Psoas muscle (tissue), 8 donors: ENCODE data around the gene NOTUM. TPM values are rescaled to one million over a fixed set of nuclear protein-coding genes. Genes with fewer than 3 reads are reported as not detected.
A peak's percentile ranks its signal among the peaks of the same experiment; 100 is the strongest.

Experiments used
- ATAC-seq, 4 donors: fragments of 200-7000 bp; cut with Tn5 transposase; one replicate each; pipeline ENCODE4 v1.9.1; 2020; ENCODE audit warnings: moderate library complexity in 3 of 4, mild to moderate bottlenecking in 2 of 4
- DNase-seq, 2 donors: peaks; one replicate each; pipeline ENCODE4 v3.0.0-alpha.2; 2020
- H3K27ac ChIP-seq: fragments of 200-600 bp; one replicate; pipeline ENCODE4 v1.8.0; 2022
- H3K27me3 ChIP-seq, 3 donors: fragments of 200-600 bp in 1 of 3; one replicate each; pipeline versions ENCODE4 v1.6.1 to v1.8.0; 2013 to 2022; ENCODE audit warnings: low read length in 2 of 3, mild to moderate bottlenecking in 2 of 3, moderate library complexity in 1 of 3; ENCODE audit not compliant: insufficient read depth in 3 of 3
- H3K36me3 ChIP-seq, 2 donors: fragments of 200-600 bp in 1 of 2; one replicate each; pipeline versions ENCODE4 v1.6.1 to v1.8.0; 2013 to 2022; ENCODE audit warnings: low read depth in 1 of 2, mild to moderate bottlenecking in 1 of 2, moderate library complexity in 1 of 2; ENCODE audit not compliant: insufficient read depth in 1 of 2
- H3K4me1 ChIP-seq: fragments of 200-600 bp; one replicate; pipeline ENCODE4 v1.8.0; 2022
- H3K4me3 ChIP-seq: fragments of 200-600 bp; one replicate; pipeline ENCODE4 v1.8.0; 2022; ENCODE audit warnings: mild to moderate bottlenecking
- H3K9me3 ChIP-seq: fragments of 200-600 bp; one replicate; pipeline ENCODE4 v1.8.0; 2022
- whole genome bisulfite sequencing, 3 donors: extraction: QIAGEN DNeasy Blood & Tissue Kit; methylation state at CpG; one replicate each; pipeline versions ENCODE4 v1.1.6 to v1.1.7; 2013; 5-methylcytosine and 5-hydroxymethylcytosine counted together
- intact Hi-C, 2 donors: fragments of 100-400 bp; cut with DNase I; formaldehyde crosslinking; loops; one replicate each; pipeline versions ENCODE4 v1.11.0 to v1.14.2; 2022
- polyA plus RNA-seq, 3 donors: library from polyadenylated mRNA; stranded (reverse); fragments of 200-250 nt; gene quantifications; one replicate each; pipeline ENCODE4 v1.2.3, GENCODE V29; 2013
- total RNA-seq, 4 donors: library from RNA; stranded (reverse); fragmentation: NEBNext Ultra II Directional in 2 of 4; extraction: Animal tissue kit (Norgen Biotek cat#: 25700) in 2 of 4; gene quantifications; one replicate each; pipeline versions ENCODE4 v1.2.1 to v1.2.4, GENCODE V29; 2021 to 2023
- TF ChIP-seq, protein P1 (sequence below): fragments of 200-600 bp; IDR thresholded peaks from one replicate; pipeline ENCODE4 v1.8.0; 2022; ENCODE audit warnings: antibody characterized with exemption
- donor health status: healthy with polysubstance abuse.
- donor health status: DM: no; HTN: no; CAD: no; lungs with moderate emphysema.
- donor health status: Bipolar disorder and iron deficiency.
- donor health status: healthy.
- donor health status: DM: yes; HTN: yes; CAD: no.
- donor health status: DM: no; HTN: no; CAD: no.
- donor health status: DM: no; HTN: no; CAD: no.
- donor health status: DM: yes; HTN: yes; CAD: no.

Gene NOTUM
- total and polyA plus RNA-seq, 7 donors, result 0.25 to 1.9 (median 0.92) TPM

GRCh38 chr17:81925860-81926450 is 35.0 kb downstream of the NOTUM start:
- TF ChIP-seq, protein P1, sequence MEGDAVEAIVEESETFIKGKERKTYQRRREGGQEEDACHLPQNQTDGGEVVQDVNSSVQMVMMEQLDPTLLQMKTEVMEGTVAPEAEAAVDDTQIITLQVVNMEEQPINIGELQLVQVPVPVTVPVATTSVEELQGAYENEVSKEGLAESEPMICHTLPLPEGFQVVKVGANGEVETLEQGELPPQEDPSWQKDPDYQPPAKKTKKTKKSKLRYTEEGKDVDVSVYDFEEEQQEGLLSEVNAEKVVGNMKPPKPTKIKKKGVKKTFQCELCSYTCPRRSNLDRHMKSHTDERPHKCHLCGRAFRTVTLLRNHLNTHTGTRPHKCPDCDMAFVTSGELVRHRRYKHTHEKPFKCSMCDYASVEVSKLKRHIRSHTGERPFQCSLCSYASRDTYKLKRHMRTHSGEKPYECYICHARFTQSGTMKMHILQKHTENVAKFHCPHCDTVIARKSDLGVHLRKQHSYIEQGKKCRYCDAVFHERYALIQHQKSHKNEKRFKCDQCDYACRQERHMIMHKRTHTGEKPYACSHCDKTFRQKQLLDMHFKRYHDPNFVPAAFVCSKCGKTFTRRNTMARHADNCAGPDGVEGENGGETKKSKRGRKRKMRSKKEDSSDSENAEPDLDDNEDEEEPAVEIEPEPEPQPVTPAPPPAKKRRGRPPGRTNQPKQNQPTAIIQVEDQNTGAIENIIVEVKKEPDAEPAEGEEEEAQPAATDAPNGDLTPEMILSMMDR, result no peak
- ATAC-seq (no peak), DNase-seq (no peak)
- 54 to 68% (median 58%) methylated on average over 9 to 10 of the region's 10 CpGs for WGBS, 3 donors
- Histone ChIP-seq H3K4me3 (peak overlapping the region; percentile 91), H3K36me3 (peaks cover 0 to 18% of the 10 kb centered on the region in 2 donors), H3K4me1 (peaks cover 47% of the 10 kb centered on the region), H3K9me3 (no peaks in the 10 kb centered on the region), H3K27ac (peak overlapping the region; percentile 98), H3K27me3 (no peaks in the 10 kb centered on the region)
- intact Hi-C loops, result no loop called here

DNA sequence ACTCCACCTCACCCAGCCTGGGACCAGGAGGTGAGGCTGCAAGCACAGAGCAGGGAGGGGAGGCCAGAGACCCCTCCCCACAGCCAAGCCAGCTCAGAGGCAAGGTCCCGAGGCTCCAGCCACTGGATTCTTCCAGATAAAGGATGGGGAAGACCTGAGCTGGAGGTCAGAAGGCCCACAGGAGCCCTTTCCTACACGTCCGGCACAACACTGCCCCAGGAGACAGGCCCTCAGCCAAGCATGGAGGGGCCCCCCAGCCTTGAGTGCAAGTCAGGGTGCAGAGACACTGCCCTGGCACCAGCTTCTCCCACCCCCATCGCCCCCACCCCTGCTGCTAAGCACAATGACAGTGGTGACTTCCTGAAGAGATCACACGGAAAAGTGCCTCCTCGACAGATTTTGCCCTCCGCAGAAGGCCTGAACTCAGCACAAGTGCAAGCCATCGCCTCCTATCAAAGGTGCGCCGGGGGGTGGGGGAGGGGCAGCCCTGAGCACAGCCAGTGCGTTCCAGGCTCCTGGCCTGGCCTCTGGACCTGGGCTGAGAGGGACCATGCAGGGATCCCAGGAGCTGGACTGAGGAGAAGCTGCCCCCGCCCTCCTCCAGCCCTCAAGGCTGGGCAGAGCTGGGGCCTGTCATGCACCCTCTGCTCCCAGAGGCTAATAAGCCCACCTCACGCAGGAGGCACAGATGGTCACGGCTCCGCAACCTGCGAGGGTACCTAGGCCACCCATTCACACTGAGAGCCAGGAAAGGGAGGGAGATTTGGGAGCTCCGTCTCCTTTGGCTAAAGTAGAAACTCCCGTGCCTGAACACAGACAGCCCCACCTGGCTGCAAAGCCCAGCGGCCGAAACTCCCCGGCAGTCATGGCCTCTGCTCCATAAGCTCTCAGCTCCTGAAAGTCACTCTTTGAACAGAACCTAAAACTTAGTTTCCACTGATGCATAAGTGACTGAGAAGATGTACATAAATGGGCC is 36.1 kb downstream of the NOTUM start:
- Histone ChIP-seq H3K27ac (peak overlapping the region; percentile 81), H3K4me1 (peaks cover 58% of the 10 kb centered on the region), H3K9me3 (no peaks in the 10 kb centered on the region), H3K4me3 (peak overlapping the region; percentile 76), H3K27me3 (no peaks in the 10 kb centered on the region), H3K36me3 (peaks cover 0 to 29% of the 10 kb centered on the region in 2 donors)
- ATAC-seq, result no peak
- TF ChIP-seq, protein P1, result no peak
- WGBS, 3 donors, result 48 to 71% (median 57%) methylated on average over 19 to 21 of the region's 21 CpGs
- DNase-seq, result no peak
- intact Hi-C loops, result loop anchor here in 1 of 2 donors (5.0 kb wide), 1 partner anchor 53 kb away; the partner anchor contains the start of gene ARHGDIA

DNA sequence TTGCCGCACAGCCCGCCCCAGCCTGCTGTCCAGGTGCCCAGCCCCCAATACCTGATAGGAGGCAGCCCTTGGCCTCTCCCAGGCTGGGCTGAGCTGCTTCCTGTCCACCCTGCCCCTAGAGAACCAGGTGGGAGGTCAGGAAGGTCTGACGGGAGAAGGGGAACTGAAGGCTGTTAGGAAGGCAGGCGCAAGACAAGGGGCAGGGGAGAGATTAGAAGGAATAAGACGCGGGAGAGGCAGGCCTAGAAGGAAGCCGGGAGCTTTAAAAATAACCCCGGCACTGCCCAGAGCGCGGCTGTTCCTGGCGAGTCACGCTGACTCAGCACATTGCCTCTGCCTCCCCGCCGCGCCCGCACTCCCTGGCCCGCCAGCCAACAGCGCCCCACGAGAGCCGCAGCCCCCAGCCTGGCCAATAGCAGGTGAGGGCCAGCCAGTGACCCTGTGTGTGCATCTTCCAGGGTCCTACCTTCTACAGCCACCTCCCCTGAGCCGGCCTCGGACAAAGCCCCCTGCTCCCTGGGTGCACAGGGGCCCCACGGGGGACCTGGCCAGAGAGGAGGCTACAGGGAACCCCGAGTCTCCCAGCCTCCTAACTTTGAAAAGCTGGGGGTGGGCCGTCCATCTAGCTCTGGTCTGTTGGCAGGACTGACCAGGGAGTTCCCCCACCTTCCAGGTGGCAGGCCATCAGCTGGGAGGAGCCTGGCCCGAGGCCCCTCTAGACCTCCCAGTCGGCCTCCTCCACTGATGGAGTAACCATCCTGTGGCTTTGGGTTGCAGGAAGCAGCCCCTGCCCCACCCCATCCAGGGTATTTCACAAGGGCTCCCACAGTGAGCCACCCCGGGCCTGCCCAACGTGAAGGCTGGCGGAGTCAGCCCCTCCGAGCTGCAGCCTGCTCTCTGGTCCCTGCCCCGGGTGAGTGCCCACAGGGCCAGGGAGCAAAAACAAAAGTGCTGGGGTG is 37.4 kb downstream of the NOTUM start:
- Histone ChIP-seq H3K27me3 (no peaks in the 10 kb centered on the region), H3K9me3 (no peaks in the 10 kb centered on the region), H3K27ac (peak overlapping the region; percentile 81), H3K36me3 (peaks cover 0 to 40% of the 10 kb centered on the region in 2 donors), H3K4me1 (peaks cover 69% of the 10 kb centered on the region), H3K4me3 (peak overlapping the region; percentile 76)
- ATAC-seq, result peak; percentile 64 to 77 (median 69)
- intact Hi-C loops, result loop anchor here in 1 of 2 donors (5.0 kb wide), 1 partner anchor 51 kb away; the partner anchor contains the start of gene ARHGDIA
- TF ChIP-seq, protein P1, result no peak
- 16 to 22% (median 21%) methylated on average over 30 to 32 of the region's 32 CpGs for WGBS, 3 donors
- DNase-seq, result peak; percentile 80 to 89
